ENCODE results near the gene IRX6. TPM values are rescaled to one million over a fixed set of nuclear protein-coding genes. Genes with fewer than 3 reads are reported as not detected.

IRX6 gene
- total RNA-seq, 6 donors from 2014 or later: 2.1 to 10.3 (median 4.3) TPM

GRCh38 chr16:55378616-55379015 lies 54.6 kb downstream of the IRX6 start:
- no peak for ATAC-seq (ENCODE audit: low FRiP score in 2 of 2)
- TF ChIP-seq POLR2AphosphoS5 (IDR thresholded peaks at IDR 0.05): no peak
- no peak for TF ChIP-seq EP300 (IDR thresholded peaks at IDR 0.05)
- TF ChIP-seq, protein P1, sequence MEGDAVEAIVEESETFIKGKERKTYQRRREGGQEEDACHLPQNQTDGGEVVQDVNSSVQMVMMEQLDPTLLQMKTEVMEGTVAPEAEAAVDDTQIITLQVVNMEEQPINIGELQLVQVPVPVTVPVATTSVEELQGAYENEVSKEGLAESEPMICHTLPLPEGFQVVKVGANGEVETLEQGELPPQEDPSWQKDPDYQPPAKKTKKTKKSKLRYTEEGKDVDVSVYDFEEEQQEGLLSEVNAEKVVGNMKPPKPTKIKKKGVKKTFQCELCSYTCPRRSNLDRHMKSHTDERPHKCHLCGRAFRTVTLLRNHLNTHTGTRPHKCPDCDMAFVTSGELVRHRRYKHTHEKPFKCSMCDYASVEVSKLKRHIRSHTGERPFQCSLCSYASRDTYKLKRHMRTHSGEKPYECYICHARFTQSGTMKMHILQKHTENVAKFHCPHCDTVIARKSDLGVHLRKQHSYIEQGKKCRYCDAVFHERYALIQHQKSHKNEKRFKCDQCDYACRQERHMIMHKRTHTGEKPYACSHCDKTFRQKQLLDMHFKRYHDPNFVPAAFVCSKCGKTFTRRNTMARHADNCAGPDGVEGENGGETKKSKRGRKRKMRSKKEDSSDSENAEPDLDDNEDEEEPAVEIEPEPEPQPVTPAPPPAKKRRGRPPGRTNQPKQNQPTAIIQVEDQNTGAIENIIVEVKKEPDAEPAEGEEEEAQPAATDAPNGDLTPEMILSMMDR (IDR thresholded peaks at IDR 0.05): no peak
- TF ChIP-seq POLR2A (IDR thresholded peaks at IDR 0.05): no peak
- WGBS, 2 donors: 81 to 85% methylated on average over 3 of the region's 3 CpGs
- DNase-seq: no peak
- H3K4me1 ChIP-seq: no peaks in the 10 kb centered on the region
- H3K27ac ChIP-seq: no peak overlapping the region
- H3K27me3 ChIP-seq: no peaks in the 10 kb centered on the region
- no peaks in the 10 kb centered on the region for H3K9me3 ChIP-seq
- no peak overlapping the region for H3K4me3 ChIP-seq
- H3K36me3 ChIP-seq: no peaks in the 10 kb centered on the region

DNA sequence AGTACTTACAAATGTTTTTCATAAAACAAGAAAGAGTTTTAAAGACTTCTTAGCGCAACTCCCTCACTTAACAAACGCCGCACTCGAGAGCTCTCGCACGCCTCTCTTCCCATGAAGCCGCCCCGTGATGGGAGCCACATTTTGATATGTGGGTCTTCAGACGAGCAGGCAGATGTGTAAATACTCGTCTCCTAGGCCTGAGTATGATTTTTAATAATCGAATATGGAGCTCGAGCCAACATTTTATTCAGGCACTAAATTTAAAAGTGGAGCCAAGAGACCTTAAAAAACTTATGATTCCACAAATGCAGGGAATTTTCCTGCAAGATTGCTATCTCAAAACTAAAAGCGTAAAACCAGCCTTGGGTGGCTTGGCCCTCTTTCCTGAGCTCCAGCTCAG lies 55.4 kb downstream of the IRX6 start:
- Histone ChIP-seq H3K36me3 (no peaks in the 10 kb centered on the region), H3K9me3 (no peaks in the 10 kb centered on the region), H3K27ac (no peak overlapping the region), H3K27me3 (no peaks in the 10 kb centered on the region), H3K4me3 (no peak overlapping the region), H3K4me1 (no peaks in the 10 kb centered on the region)
- no peak for TF ChIP-seq POLR2AphosphoS5 (IDR thresholded peaks at IDR 0.05)
- no peak for TF ChIP-seq EP300 (IDR thresholded peaks at IDR 0.05)
- DNase-seq (no peak), ATAC-seq (ENCODE audit: low FRiP score in 2 of 2) (no peak)
- WGBS, 2 donors: 76 to 91% methylated on average over 13 of the region's 13 CpGs

- Histone ChIP-seq H3K4me3 (no peak overlapping the region), H3K27me3 (no peaks in the 10 kb centered on the region), H3K4me1 (no peaks in the 10 kb centered on the region), H3K9me3 (no peaks in the 10 kb centered on the region), H3K36me3 (no peaks in the 10 kb centered on the region), H3K27ac (no peak overlapping the region)
- WGBS, 2 donors: 88 to 90% methylated on average over 7 of the region's 7 CpGs
- ATAC-seq (ENCODE audit: low FRiP score in 2 of 2): no peak
- TF ChIP-seq POLR2AphosphoS5 (IDR thresholded peaks at IDR 0.05): no peak
- TF ChIP-seq EP300 (IDR thresholded peaks at IDR 0.05): no peak
- TF ChIP-seq POLR2A (IDR thresholded peaks at IDR 0.05): no peak
- TF ChIP-seq, protein P1 (IDR thresholded peaks at IDR 0.05): no peak
- no peak for DNase-seq
These were observed 55.9 kb downstream of the IRX6 start for GRCh38 chr16:55379876-55380390.

Small RNA genes lying within 50 kb of the gene (small RNA-seq; reads per million reads assigned to genes)
- 0 reads per million in 4 donors for gene RN7SL841P

Other genes starting within 250 kb of the IRX6 start
- 100 to 1,000 TPM in 4 of 6 donors, 10 to 100 TPM in 2; 45.7 to 265 (median 143) TPM for gene MMP2, start 155.0 kb downstream of the IRX6 start, total RNA-seq
- 10 to 100 TPM; 14.4 to 33.9 (median 26.9) TPM for gene LPCAT2, start 184.9 kb downstream of the IRX6 start, total RNA-seq
- 1 to 10 TPM in 4 of 6 donors, under 1 TPM in 1, not detected in 1; 0.72 to 3.1 (median 2.1) TPM for gene CAPNS2, start 242.5 kb downstream of the IRX6 start, total RNA-seq